Stimulated activated CD4-positive, alpha-beta T cell treated with anti-CD3 and anti-CD28 coated beads, Interleukin-12 subunit alpha, Interleukin-12 subunit beta, amount 100 ng/mL, for 4 hours (primary cell): ENCODE data around the gene CCL16.
"Not testable (repeated sequence)": the region's sequence is repeated elsewhere in the genome, so short reads cannot be mapped to it uniquely, and the experiment has no call there.

Experiments
- DNase-seq: peaks from one replicate; pipeline ENCODE4 v3.0.0-alpha.2; 2020

Gene CCL16, protein sequence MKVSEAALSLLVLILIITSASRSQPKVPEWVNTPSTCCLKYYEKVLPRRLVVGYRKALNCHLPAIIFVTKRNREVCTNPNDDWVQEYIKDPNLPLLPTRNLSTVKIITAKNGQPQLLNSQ

DNA sequence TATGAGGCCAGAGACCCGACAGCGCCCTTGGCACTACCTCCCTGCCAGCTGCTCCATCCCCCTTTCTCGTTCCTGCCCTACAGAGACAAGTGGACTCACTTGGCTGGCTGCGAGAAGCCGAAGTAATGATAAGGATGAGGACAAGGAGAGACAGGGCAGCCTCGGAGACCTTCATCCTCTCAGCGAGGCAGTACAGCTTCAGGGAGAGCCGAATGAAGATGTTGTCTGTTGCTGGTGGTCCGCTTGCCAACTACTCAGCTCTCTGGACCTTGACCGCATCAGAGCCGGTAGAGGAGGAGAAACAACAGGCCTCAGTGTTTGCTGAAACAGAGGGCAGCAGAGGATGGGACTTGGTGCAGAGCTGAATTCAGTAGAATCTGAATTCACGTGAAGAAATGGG lies at the start of gene CCL16:
CCL16 (minus strand) TSS at position 252 of the 400 bp plus-strand sequence; CDS start at position 175, 77 bp downstream.
- no peak for DNase-seq

DNA sequence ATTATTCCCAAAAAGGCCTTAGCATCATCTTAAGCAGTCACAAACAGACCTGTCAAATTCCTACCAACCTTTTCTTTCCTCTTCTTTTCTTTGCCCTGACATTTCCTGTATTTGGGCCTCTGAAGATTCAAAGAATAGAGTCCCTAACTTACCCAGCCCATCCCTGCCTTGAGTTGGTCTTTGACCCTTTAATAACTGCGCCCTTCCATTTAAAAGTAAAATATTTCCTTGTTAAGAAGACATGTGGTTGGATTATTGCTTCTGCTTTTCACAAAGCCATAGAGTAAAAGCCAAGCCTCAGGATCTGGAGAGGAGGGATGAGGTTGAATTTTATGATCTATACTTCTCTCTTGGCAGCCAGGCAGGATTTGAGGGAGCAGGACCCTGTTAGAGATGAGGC lies 49.7 kb upstream of the CCL16 start:
- DNase-seq, result no peak

DNA sequence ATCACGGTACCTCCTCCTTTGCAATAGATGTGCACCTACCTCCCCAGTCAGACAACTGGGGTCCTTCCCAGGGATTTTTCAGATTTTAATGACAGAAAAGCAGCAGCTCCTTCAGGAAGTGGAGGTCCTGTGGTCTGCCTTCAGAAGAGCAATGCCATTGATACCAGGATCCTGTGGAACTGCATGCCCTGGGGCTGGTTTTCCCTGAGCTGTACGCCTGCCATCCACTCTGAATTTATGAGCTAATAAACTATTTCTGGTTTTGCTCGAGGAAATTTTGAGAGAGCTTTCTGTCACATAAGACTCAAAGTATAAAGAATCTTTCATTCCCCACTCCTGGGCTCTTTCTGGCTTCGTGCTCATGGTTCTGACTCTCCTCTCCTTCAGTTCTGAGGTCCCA lies 46.5 kb upstream of the CCL16 start:
- no peak for DNase-seq

DNA sequence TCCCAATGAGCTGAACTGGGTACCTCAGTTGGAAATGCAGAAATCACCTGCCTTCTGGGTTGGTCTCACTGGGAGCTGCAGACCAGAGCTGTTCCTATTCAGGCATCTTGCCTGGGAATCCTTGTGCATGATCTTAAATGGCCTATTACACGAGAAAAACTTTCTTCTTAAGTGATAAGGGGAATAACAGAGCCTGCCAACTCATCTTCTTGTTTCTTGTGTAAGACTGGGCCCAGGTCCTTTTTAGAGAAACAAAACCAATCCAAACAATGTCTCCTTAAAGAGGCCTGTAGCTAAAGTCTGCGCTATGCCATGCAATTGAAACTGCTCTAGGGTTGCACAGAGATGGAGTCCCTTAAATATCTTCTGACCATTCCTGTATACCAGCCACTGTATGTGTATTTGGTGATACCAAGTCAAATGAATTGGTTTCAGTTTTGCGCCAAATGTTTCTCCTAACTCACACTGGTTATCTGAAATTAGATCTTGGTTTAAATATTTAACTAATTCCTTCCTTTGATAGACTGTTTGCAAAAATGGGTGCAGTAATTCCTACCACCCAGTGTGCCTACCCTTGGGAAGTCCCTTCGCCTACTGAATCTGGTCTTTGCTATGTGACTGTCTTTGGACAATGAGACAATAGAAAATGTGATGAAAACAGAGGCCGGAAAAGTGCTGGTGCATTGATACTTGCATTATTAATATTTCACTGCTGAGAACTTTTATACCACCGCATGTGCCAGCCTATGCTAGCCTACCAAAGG lies 43.0 kb upstream of the CCL16 start:
- no peak for DNase-seq

DNA sequence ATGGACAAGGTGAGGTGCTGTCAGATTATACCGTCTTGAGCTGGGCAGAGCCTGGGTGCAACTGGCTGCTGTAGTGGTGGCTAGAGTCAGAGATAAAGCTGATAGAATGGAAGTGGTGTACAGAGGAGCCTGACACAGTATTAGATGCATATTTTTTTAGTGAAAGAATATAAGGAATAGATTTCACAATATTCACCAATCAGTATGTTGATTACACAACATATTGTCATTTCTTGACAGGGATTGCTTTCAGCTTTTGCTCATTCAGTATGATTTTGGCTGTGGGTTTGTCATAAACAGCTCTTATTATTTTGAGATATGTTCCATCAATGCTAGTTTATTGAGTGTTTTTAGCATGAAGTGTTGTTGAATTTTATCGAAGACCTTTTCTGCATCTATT lies 38.1 kb upstream of the CCL16 start:
- no peak for DNase-seq

DNA sequence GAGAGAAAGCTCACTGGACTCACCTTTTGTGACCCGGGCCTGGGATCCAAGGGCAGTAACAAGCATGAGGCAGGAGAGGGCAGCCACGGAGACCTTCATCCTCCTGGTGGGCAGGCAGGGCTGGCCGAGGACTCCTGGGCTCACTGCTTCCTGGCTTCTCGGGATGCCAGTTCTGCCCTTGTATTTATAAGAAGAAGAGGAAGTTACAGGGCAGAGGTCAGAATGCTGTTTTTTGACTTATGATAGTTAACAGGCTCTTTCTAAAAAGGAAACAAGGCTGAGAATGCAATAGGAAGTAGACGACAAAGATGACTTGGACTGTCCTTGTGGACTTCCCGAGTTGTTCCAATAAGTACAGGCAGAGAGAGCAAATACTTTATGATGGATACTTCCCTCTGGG lies 36.5 kb upstream of the CCL16 start, which contains the start of gene CCL23:
CCL23 (minus strand) TSS at position 174 of the 400 bp plus-strand sequence; CDS start at position 99, 75 bp downstream.
- no peak for DNase-seq

DNA sequence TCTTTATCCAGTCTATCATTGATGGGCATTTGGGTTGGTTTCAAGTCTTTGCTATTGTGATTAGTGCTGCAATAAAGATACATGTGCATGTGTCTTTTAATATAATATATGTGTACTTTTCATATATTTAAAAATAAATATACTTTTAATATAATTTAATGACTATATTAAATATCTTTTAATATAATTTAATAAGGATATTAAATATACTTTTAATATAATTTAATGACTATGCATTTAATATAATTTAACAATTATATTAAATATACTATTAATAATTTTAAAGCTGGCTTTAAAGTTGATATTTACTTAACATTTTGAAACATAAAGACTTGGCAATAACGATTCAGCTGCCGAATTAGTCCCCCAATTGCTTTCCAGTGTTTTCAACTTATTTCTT lies 35.3 kb upstream of the CCL16 start:
- DNase-seq, result no peak

DNA sequence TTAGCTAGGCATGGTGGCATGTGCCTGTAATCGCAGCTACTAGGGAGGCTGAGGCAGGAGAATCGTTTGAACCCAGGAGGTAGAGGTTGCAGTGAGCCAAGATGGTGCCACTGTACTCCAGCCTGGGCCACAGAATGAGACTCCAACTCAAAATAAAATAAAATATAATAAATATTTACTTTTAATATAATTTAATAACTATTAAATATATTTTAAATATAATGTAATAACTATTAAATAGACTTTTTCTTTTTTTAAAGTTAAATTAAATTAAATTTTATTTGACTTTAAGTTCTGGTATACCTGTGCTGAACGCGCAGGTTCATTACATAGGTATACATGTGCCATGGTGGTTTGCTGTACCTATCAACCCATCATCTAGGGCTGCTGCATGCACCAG lies 34.6 kb upstream of the CCL16 start:
- DNase-seq, result not testable (repeated sequence)

DNA sequence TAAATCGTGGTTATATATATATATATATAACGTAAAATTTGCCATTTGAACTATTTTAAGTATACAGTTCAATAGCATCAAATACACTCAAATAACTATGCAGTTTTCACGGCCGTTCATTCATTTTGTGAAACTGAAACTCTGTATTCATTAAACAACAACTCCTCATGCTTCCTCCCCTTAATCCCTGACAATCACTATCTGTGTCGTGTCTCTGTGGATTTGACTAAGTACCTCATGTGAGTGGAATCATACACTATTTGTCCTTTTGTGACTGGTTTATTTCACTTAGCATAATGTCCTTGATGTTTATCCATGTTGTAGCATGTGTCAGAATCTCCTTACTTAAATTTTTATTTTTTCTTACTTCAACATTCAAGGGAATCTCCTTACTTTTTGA lies 33.6 kb upstream of the CCL16 start:
- no peak for DNase-seq

DNA sequence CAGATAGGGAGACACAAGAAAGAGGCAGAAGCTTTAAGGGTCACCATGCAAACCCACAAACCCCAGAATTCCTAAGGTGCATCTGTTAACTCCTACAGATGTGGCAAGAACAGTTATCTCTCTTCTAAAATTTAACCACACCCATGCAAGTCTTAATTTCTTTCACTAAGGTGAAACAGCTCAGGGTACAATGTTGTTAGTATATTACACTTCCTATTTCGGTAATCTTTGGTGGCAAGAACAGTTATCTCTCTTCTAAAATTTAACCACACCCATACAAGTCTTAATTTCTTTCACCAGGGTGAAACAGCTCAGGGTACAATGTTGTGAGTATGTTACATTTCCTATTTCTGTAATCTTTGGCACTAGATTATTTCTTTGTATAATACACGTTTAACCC lies 29.9 kb upstream of the CCL16 start:
- DNase-seq, result no peak

DNA sequence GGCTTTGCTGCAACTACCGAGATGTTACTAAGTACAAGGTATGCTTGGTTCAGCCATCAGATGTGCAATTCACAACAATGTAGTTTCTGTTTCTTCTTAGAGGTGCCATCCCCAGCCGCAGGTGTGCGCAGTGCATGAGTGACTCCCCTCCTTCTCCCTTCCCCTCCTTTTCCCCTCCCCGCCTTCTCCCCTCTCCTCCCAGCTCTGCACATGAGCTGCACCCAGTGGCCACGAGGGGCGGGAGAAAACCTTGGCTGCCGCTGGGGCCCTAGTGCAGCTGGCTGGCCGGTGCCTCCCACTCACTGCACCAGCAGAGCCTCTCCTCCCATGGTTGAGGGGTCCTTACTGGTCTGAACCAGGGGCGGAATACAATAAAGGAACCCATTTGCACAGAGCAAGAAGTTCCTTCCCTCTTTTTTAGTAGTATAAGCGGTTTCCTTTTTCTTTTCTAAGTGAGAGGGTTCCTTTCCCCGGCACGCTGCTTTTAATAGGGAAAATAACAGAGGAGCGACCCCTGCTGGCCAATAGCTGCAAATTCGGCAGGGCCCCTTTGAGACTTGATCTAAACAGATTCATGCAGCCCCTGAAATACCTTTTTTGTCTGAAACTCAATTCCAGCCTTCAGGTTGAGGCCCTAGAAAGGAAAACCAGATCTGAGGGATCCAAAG lies 27.8 kb upstream of the CCL16 start:
- DNase-seq, result no peak

DNA sequence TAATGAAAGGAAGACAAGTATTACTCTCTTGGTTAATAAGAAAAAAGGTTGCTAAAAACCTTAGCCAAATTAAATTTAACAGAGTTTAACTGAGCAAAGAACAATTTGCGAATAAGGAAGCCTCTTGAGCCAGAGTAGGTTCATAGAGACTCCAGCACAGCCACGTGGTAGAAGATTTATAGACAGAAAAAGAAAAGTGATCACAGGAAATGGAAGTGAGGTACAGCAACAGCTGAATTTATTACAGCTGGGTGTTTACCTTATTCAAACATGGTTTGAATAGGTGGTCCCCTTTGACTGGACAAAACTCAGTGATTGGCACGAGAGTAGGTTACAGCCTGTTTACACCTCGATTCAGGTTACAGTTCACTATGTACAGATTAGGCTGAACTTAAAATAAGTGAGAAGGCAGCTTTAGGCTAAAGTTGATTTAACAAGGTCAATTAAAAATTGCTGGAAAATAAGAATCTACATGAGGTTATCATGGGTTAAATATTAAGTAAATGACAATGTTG lies 23.4 kb upstream of the CCL16 start:
- DNase-seq, result no peak

DNA sequence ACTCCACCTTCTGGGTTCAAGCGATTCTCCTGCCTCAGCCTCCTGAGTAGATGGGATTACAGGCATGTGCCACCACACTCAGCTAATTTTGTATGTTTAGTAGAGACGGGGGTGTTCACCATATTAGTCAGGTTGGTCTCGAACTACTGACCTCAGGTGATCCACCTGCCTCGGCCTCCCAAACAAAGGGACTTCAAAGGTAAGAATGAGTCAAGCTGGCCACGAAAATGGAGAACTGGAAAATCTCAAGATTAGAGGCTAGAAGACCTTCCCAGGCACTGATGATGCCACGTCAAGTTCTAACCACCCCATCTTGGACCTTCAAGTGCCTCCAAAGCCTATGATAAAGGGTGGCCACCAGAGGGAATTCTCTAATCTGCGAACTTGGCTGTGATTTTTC lies 21.3 kb upstream of the CCL16 start:
- no peak for DNase-seq

DNA sequence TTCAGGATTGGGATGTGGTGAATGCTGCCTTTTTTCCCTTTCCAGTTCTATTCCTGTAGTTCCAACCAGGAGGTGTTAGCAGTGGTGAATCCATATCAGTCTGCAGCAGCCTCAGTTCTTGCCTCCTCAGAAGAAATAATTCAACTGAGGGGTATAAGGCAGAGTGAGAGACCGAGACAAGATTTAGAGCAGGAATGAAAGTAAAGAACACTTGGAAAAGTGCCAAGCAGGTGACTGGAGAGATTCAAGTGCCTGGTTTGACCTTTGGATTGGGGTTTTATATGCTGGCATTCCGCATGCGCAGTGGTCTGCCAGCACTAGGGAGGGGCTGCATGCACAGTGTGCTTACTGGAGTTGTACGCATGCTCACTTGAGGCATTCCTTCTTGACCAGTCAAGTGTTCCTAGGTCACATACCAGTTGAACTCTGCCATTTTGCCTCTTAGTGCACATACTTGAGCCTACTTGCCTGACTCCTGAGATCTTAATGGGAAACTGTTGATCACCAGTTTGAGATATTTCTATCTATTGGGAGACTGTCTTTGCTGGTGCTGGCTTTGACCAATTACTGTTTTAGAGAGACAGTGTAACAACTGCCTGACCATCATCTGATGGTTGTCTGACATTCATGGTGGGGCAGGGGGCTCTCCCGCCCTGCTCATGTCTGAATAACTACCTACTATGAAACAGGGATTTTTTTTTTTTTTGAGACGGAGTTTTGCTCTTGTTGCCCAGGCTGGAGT lies 20.7 kb upstream of the CCL16 start:
- DNase-seq, result no peak

DNA sequence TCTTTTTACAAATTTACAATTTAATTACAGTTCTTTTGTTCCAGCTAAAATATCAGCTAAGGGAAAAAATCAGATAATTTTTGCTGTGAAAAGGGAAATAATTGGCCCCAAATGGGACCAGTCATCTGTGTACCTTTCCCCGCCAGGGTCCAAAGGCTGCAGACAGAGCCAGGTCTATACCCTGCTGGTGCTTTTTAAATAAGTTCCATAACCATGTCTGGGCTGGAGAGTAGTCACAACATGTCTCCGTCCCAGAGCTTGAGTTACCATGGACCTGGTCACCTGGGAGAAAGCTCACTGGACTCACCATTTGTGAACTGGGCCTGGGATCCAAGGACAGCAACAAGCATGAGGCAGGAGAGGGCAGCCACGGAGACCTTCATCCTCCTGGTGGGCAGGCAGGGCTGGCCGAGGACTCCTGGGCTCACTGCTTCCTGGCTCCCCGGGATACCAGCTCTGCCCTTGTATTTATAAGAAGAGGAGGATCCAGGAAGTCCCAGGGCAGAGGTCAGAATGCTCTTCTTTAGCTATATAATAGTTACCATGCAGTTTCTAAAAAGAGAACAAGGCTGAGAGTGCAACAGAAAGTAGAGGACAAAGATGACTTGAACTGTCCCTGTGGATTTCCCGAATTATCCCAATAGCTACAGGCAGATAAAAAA lies 19.9 kb upstream of the CCL16 start, which contains the start of gene CCL15:
CCL15 (minus strand) TSS at position 444 of the 662 bp plus-strand sequence; CDS start at position 383, 61 bp downstream.
- DNase-seq, result no peak

DNA sequence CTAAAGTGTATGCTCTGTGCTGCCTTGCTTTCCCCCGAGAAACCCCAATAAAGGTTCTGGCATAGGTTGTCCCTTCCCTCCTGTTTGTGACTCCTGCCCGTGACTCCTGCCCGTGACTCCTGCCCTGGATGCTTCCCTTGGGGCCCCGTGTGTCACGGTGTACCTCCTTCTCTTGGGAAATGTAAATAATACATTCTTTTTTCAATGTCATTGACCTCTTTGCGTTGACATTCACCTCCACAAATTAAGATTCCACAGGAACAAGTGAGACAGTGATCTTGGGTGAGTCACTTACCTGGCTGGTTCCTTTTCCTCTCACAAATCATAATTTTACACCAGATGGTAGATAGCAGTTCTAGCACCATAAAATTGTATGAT lies 19.4 kb upstream of the CCL16 start:
- DNase-seq, result no peak

DNA sequence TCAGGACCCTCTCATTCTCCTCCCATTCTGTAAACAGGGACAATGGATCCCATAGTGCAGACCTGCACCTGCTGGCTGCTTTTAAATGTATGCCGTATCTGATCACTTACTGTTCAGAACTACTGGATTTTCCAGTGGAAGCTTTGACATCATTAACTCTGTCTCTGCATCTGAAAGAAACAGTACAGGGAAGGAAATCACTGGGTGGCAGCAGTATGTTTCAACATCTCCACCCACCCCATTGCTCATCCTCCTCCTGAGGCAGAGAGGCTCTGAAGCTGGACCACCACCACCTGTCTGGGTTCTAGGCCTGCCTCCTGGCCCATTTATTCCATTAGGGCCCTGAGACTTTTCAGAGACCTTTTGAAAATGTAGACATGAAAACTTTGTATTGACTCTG lies 17.5 kb upstream of the CCL16 start:
- DNase-seq, result no peak

DNA sequence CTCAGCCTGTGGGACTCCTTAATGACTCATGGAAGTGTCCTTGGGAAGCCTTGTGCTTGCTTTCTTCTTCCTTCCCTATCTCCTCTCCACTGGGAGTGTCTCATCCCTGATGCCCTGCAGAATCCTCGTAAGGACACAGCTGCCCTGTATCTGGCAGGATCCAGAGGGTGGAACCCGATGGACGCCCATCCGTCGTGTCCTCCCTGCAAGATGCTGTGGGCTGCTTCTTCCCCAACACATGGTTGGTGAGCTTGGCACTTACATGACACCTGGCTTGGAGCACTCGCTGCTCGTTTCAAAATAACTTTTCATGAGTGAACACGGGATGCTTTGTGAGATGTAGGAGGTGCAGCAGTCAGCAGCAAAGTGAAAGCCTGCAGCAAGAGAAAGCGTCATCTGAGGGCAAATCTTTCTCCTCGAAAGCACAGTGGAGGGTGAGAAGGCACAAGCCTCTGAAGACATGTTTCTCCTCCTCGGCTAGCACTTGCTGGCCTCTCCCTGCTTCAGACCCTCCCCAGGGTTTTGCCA lies 16.8 kb upstream of the CCL16 start:
- DNase-seq, result no peak

DNA sequence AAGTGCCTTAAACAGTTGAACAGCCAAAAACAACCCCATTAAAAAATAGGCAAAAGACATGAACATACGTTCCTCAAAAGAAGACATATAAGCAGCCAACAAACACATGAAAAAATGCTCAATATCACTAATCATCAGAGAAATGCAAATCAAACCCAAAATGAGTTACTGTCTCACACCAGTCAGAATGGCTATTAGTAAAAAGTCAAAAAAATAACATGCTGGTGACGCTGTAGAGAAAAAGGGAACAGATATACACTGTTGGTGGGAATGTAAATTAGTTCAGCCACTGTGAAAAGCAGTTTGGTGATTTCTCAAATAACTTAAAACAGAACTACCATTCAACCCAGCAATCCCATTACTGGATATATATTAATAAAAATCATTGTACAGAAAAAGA lies 14.0 kb upstream of the CCL16 start:
- not testable (repeated sequence) for DNase-seq

DNA sequence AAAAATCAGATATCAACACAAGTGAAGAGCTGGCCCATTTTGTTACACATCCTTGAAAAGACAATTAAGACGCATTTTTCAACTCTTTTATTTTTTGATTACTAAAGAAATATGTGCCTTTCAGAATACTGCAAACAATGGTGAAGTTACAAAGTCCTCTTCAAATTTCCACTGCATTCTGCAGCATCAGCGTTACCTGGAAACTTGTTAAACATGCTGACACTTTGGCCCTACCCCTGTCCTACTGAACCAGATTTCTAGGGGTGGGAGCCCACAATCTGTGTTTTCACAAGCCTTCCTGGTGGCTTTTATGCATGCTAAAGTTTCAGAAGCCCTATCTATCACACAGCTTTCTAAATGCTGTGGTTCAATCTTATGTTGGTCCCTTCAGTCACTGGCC lies 9.8 kb upstream of the CCL16 start:
- no peak for DNase-seq

DNA sequence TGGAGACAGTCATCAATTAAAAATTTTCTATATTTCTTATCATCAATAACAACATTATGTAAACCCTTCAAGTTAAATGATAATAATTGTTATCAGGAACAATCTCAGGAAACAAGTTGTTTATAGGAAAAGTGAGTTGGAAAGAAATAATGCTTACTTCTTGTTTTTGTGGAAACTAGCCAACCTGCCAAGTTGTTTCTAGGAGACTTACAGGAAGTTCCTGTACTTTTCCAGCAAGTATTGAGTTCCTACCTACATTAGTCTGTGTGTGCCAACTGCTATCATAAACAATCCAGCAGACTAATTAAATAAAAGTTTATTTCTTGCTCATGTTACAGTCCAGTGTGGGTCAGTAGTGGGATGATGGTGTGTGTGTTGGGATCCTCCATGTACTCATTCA lies 6.9 kb upstream of the CCL16 start:
- no peak for DNase-seq

DNA sequence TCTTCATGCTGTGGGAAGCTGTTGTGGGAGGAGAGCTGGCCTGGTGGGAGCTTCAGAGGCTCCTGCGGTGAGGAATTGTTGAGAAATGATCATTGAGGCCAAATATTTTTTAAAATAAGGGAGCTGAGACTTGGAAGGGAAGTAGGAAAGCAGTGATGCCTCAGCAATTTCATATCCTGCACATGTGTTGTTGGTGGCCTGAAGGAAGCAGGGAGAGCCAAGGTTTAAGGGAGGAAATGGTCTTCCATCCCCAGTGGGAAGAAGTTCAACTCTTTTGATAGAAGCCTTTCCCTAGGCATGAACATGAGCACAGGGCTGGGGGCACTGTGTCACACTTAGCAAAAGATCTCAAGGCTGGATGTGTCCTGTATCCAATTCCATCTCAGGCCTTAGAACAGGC lies 5.3 kb upstream of the CCL16 start, which contains the start of gene CCL14:
CCL14 (minus strand) TSS at position 87 of the 400 bp plus-strand sequence; CDS start at position 7, 80 bp downstream.
- DNase-seq, result no peak
